B cell (primary cell): ENCODE data around the gene AGL. TPM values are rescaled to one million over a fixed set of nuclear protein-coding genes. Genes with fewer than 3 reads are reported as not detected.

ENCODE experiments used
- ATAC-seq: fragments of 200-7000 bp; cut with Tn5 transposase; one replicate; pipeline ENCODE4 v1.10.0; 2021; ENCODE audit warnings: low read depth, mild to moderate bottlenecking, moderate number of reproducible peaks, moderate library complexity
- CTCF ChIA-PET: fragments of 350-600 bp; sonication (Branson Sonifier 250); formaldehyde crosslinking; loops from one replicate; lab custom pipeline; 2021; ENCODE audit warnings: antibody characterized with exemption, inconsistent platforms; lab: Charles Lee
- POLR2A ChIA-PET: fragments of 350-600 bp; sonication (Branson Sonifier 250); formaldehyde crosslinking; loops from one replicate; lab custom pipeline; 2021; ENCODE audit warnings: antibody characterized with exemption; lab: Charles Lee
- DNase-seq: peaks from one replicate; pipeline ENCODE4 v3.0.0; 2013
- H2AFZ ChIP-seq: 2 replicates; pipeline ENCODE4 v1.6.1; 2012; ENCODE audit warnings: mild to moderate bottlenecking, low read depth, low read length; ENCODE audit not compliant: insufficient read depth, poor library complexity, severe bottlenecking
- H3K27ac ChIP-seq, 2 donors: 1 replicate in 1 of 2; 2 replicates in 1 of 2; pipeline ENCODE4 v1.5.1; 2012 to 2013; ENCODE audit warnings: low read length in 2 of 2, mild to moderate bottlenecking in 2 of 2, moderate library complexity in 1 of 2
- H3K27me3 ChIP-seq, 4 experiments: fragments of 200-600 bp in 1 of 4; sonication (generic) in 1 of 4; replicated peaks in 1 of 4; 1 replicate in 2 of 4; 2 replicates in 2 of 4; pipeline versions ENCODE4 v1.6.1 to v1.7.0; 2013 to 2016; ENCODE audit warnings: low read length in 3 of 4, mild to moderate bottlenecking in 2 of 4, mixed read lengths in 1 of 4, moderate library complexity in 1 of 4; ENCODE audit not compliant: insufficient read depth in 4 of 4, control insufficient read depth in 3 of 4; ENCODE audit errors: control extremely low read depth in 1 of 4
- H3K36me3 ChIP-seq, 2 experiments: replicated peaks in 1 of 2; 1 replicate in 1 of 2; 2 replicates in 1 of 2; pipeline versions ENCODE4 v1.6.1 to v1.7.1; 2013; ENCODE audit warnings: low read length in 1 of 2; ENCODE audit not compliant: insufficient read depth in 2 of 2, control insufficient read depth in 1 of 2; ENCODE audit errors: control extremely low read depth in 1 of 2, extremely low read depth in 1 of 2
- H3K4me1 ChIP-seq, 2 donors: fragments of 200-600 bp in 1 of 2; sonication (generic) in 1 of 2; 1 replicate in 1 of 2; 2 replicates in 1 of 2; pipeline versions ENCODE4 v1.5.1 to v1.6.1; 2013 to 2017; ENCODE audit warnings: low read length in 2 of 2; ENCODE audit not compliant: control insufficient read depth in 2 of 2, insufficient read depth in 2 of 2
- H3K4me2 ChIP-seq: replicated peaks from 2 replicates; pipeline ENCODE3; 2012; ENCODE audit warnings: mild to moderate bottlenecking, low read depth, low read length; ENCODE audit not compliant: poor library complexity, severe bottlenecking
- H3K4me3 ChIP-seq, 5 experiments: fragments of 200-600 bp in 1 of 5; sonication (generic) in 1 of 5; 1 replicate in 3 of 5; 2 replicates in 2 of 5; pipeline versions ENCODE4 v1.5.1 to v1.7.0; 2011 to 2016; ENCODE audit warnings: low read length in 4 of 5, mild to moderate bottlenecking in 4 of 5, low read depth in 2 of 5, control low read depth in 1 of 5, moderate library complexity in 1 of 5; ENCODE audit not compliant: insufficient read depth in 1 of 5; ENCODE audit errors: control extremely low read depth in 1 of 5, extremely low read depth in 1 of 5
- H3K79me2 ChIP-seq: fragments of 200-600 bp; sonication (generic); one replicate; pipeline ENCODE4 v1.6.0; 2016; ENCODE audit warnings: low read length; ENCODE audit not compliant: control insufficient read depth, insufficient read depth
- H3K9ac ChIP-seq: fragments of 200-600 bp; sonication (generic); 2 replicates; pipeline ENCODE4 v1.6.1; 2017; ENCODE audit warnings: mild to moderate bottlenecking, low read length, moderate library complexity
- H3K9me3 ChIP-seq, 3 donors: one replicate each; pipeline versions ENCODE4 v1.6.1 to v1.7.1; 2013; ENCODE audit warnings: low read length in 2 of 3; ENCODE audit not compliant: control insufficient read depth in 2 of 3, insufficient read depth in 1 of 3; ENCODE audit errors: control extremely low read depth in 1 of 3
- H4K20me1 ChIP-seq: 2 replicates; pipeline ENCODE4 v1.6.0; 2012; ENCODE audit warnings: mild to moderate bottlenecking, low read length; ENCODE audit not compliant: insufficient read depth, control insufficient read depth, poor library complexity, severe bottlenecking
- H3K27ac Mint-ChIP-seq: one replicate; pipeline ENCODE4 v1.8.0; 2021; ENCODE audit warnings: mixed read lengths
- H3K27me3 Mint-ChIP-seq: one replicate; pipeline ENCODE4 v1.8.0; 2021; ENCODE audit warnings: mixed read lengths
- H3K4me1 Mint-ChIP-seq: one replicate; pipeline ENCODE4 v1.8.0; 2021; ENCODE audit warnings: mixed read lengths
- H3K4me3 Mint-ChIP-seq: one replicate; pipeline ENCODE4 v1.8.0; 2021; ENCODE audit warnings: mixed read lengths
- H3K9me3 Mint-ChIP-seq: one replicate; pipeline ENCODE4 v1.8.0; 2022; ENCODE audit warnings: mixed read lengths; ENCODE audit not compliant: insufficient read depth
- EZH2 ChIP-seq: IDR thresholded peaks from 2 replicates; pipeline ENCODE4 v1.6.1; 2012; ENCODE audit warnings: borderline replicate concordance, low read depth, mild to moderate bottlenecking, moderate library complexity, low read length; ENCODE audit not compliant: insufficient read depth, poor library complexity, severe bottlenecking
- WGBS: methylation state at CpG from one replicate; pipeline ENCODE4 v1.1.5; 2013; ENCODE audit warnings: missing lambda C conversion rate; ENCODE audit not compliant: insufficient coverage; 5-methylcytosine and 5-hydroxymethylcytosine counted together
- intact Hi-C: fragments of 100-400 bp; cut with micrococcal nuclease; formaldehyde crosslinking; loops from one replicate; pipeline ENCODE4 v1.10.0; 2022
- polyA plus RNA-seq: library from polyadenylated mRNA; depleted of rRNA; stranded (reverse); fragments of >200 nt; gene quantifications from 2 replicates; pipeline ENCODE4 v1.2.3, GENCODE V29; 2012
- total RNA-seq, 2 donors: library from RNA; stranded (reverse); fragments of 120-200 nt in 1 of 2; gene quantifications; 1 replicate in 1 of 2; 2 replicates in 1 of 2; pipeline versions ENCODE4 v1.2.3 to v1.2.4, GENCODE V29; 2013 to 2022
- TF ChIP-seq, protein P1 (sequence below): fragments of 200-600 bp; IDR thresholded peaks from one replicate; pipeline ENCODE4 v1.8.0; 2022; ENCODE audit warnings: antibody characterized with exemption, mild to moderate bottlenecking

Gene AGL
- total and polyA plus RNA-seq, 2 donors (not counting 1 experiment from before 2014, with no cell fraction given), result 3.2 to 18.7 TPM

DNA sequence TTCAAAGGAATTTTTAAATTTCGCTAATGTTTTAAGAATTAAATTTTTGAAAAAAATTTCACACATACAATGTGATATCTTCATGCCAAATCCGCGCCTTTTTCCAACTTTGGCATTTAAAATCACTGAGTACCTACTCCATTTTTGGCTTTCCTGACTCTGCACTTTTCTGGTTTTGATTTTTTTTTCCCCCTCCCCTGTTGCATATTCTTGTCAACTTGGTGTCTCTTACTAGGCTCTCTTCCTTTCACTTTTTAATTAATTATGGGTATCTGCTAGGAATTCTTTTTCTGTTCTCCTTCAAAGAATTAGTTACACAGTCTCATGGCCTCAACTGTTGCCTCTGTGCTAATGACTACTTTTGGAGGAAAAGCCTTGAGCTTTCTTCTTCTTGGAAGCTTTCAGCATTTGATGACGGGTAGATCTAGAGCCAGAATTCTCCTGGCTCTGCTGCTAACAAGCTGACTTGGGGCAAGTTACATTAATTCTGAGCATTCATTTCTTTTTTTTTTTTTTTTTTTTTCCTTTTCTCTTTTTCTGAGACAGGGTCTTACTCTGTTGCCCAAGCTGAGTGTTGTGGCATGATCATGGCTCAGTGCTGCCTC lies 1.8 kb downstream of the AGL start:
- no peak overlapping the region for H3K4me3 Mint-ChIP-seq
- no peak overlapping the region for H3K4me3 ChIP-seq
- no peaks in the 10 kb centered on the region for H3K27me3 ChIP-seq
- H3K79me2 ChIP-seq, result peaks cover 9% of the 10 kb centered on the region
- intact Hi-C loops, result loop anchor here (2.0 to 10.0 kb wide), 3 partner anchors 45 to 393 kb away; partner anchors contain the start of genes DBT, SASS6 and TRMT13
- peaks cover 15 to 19% of the 10 kb centered on the region in 2 donors for H3K4me1 ChIP-seq
- no peak overlapping the region for H3K4me2 ChIP-seq
- DNase-seq, result no peak
- ATAC-seq, result no peak
- peaks cover 25% of the 10 kb centered on the region for H3K4me1 Mint-ChIP-seq
- H4K20me1 ChIP-seq, result no peaks in the 10 kb centered on the region
- WGBS, result 100% methylated on average over 2 of the region's 4 CpGs
- H3K27ac ChIP-seq, result no peak overlapping the region
- H3K27me3 Mint-ChIP-seq, result no peaks in the 10 kb centered on the region
- H3K27ac Mint-ChIP-seq, result no peak overlapping the region
- H3K36me3 ChIP-seq, result peaks cover 2 to 7% of the 10 kb centered on the region in 2 experiments
- TF ChIP-seq, protein P1, sequence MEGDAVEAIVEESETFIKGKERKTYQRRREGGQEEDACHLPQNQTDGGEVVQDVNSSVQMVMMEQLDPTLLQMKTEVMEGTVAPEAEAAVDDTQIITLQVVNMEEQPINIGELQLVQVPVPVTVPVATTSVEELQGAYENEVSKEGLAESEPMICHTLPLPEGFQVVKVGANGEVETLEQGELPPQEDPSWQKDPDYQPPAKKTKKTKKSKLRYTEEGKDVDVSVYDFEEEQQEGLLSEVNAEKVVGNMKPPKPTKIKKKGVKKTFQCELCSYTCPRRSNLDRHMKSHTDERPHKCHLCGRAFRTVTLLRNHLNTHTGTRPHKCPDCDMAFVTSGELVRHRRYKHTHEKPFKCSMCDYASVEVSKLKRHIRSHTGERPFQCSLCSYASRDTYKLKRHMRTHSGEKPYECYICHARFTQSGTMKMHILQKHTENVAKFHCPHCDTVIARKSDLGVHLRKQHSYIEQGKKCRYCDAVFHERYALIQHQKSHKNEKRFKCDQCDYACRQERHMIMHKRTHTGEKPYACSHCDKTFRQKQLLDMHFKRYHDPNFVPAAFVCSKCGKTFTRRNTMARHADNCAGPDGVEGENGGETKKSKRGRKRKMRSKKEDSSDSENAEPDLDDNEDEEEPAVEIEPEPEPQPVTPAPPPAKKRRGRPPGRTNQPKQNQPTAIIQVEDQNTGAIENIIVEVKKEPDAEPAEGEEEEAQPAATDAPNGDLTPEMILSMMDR, result no peak
- peaks cover 0 to 4% (median 0%) of the 10 kb centered on the region in 3 donors for H3K9me3 ChIP-seq
- no peak overlapping the region for H3K9ac ChIP-seq
- no peak overlapping the region for H2AFZ ChIP-seq
- ChIA-PET CTCF (interaction anchor here (0.9 kb wide), 1 partner anchor 610 kb away, joined by 5 read pairs; no protein-coding TSS in a partner anchor), POLR2A (interaction anchor here (0.6 kb wide), 1 partner anchor 1383 kb away, joined by 4 read pairs; no protein-coding TSS in a partner anchor)
- no peaks in the 10 kb centered on the region for H3K9me3 Mint-ChIP-seq

DNA sequence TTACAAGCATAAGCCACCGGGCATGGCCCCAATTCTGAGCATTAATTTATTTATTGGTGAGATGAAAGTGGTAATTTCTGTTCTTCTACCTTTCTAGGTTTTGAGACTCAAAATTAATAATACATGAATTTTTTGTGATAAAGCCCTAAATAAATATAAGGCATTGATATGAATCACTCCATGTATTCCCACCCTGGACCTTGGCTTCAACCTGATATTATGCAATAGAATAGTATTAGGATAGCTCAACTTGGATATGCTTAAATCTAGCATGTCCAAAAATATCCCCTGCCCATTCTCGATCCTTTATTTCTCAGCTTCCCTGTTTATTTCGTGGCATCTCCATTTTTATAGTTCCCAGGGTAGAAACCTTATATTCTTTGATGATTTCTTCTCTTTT lies 2.5 kb downstream of the AGL start:
- DNase-seq (no peak), ATAC-seq (no peak)
- TF ChIP-seq, protein P1, result no peak
- no peak for TF ChIP-seq EZH2
- intact Hi-C loops, result loop anchor here (5.0 to 10.0 kb wide), 2 partner anchors 45 to 392 kb away; partner anchors contain the start of gene DBT
- Histone ChIP-seq H3K4me3 (no peak overlapping the region), H3K4me2 (no peak overlapping the region), H3K9me3 (peaks cover 0 to 6% (median 0%) of the 10 kb centered on the region in 3 donors), H3K27ac (no peak overlapping the region), H3K4me1 (peaks cover 15 to 19% of the 10 kb centered on the region in 2 donors), H3K9ac (no peak overlapping the region), H3K27me3 (no peaks in the 10 kb centered on the region), H4K20me1 (no peaks in the 10 kb centered on the region), H2AFZ (no peak overlapping the region), H3K79me2 (peaks cover 9% of the 10 kb centered on the region), H3K36me3 (peaks cover 2 to 7% of the 10 kb centered on the region in 2 experiments)
- WGBS, result no CpG with 5 or more reads among the region's 3 CpGs
- H3K4me3 Mint-ChIP-seq, result no peak overlapping the region
- POLR2A ChIA-PET, result no interaction called here
- H3K9me3 Mint-ChIP-seq, result no peaks in the 10 kb centered on the region
- peaks cover 25% of the 10 kb centered on the region for H3K4me1 Mint-ChIP-seq
- H3K27ac Mint-ChIP-seq, result no peak overlapping the region
- no peaks in the 10 kb centered on the region for H3K27me3 Mint-ChIP-seq
- CTCF ChIA-PET, result interaction anchor here (0.9 kb wide), 1 partner anchor 609 kb away, joined by 5 read pairs; no protein-coding TSS in a partner anchor
